Activated naive CD8-positive, alpha-beta T cell treated with anti-CD3 and anti-CD28 coated beads for 36 hours (primary cell): Measurements from ENCODE around the gene SCIMP. TPM values are rescaled to one million over a fixed set of nuclear protein-coding genes. Genes with fewer than 3 reads are reported as not detected.
A peak's percentile ranks its signal among the peaks of the same experiment; 100 is the strongest.
"Not testable (repeated sequence)": the region's sequence is repeated elsewhere in the genome, so short reads cannot be mapped to it uniquely, and the experiment has no call there.

Experiments used
- DNase-seq: peaks from one replicate; pipeline ENCODE4 v3.0.0; 2021
- H3K27ac Mint-ChIP-seq: one replicate; pipeline ENCODE4 v1.8.0; 2022; ENCODE audit warnings: mild to moderate bottlenecking, moderate library complexity, mixed read lengths
- H3K27me3 Mint-ChIP-seq: one replicate; pipeline ENCODE4 v1.8.0; 2022; ENCODE audit warnings: mild to moderate bottlenecking, mixed read lengths
- H3K36me3 Mint-ChIP-seq: one replicate; pipeline ENCODE4 v1.8.0; 2021; ENCODE audit warnings: mild to moderate bottlenecking, mixed read lengths
- H3K4me1 Mint-ChIP-seq: one replicate; pipeline ENCODE4 v1.8.0; 2021; ENCODE audit warnings: mixed read lengths
- H3K4me3 Mint-ChIP-seq: one replicate; pipeline ENCODE4 v1.8.0; 2022; ENCODE audit warnings: mild to moderate bottlenecking, moderate library complexity, mixed read lengths
- H3K9me3 Mint-ChIP-seq: one replicate; pipeline ENCODE4 v1.8.0; 2022; ENCODE audit warnings: mixed read lengths
- total RNA-seq, 2 experiments: library from RNA; stranded (reverse); gene quantifications; one replicate each; pipeline ENCODE4 v1.2.3, GENCODE V29; 2021

Gene SCIMP
- total RNA-seq, 2 experiments from 2014 or later: not detected

DNA sequence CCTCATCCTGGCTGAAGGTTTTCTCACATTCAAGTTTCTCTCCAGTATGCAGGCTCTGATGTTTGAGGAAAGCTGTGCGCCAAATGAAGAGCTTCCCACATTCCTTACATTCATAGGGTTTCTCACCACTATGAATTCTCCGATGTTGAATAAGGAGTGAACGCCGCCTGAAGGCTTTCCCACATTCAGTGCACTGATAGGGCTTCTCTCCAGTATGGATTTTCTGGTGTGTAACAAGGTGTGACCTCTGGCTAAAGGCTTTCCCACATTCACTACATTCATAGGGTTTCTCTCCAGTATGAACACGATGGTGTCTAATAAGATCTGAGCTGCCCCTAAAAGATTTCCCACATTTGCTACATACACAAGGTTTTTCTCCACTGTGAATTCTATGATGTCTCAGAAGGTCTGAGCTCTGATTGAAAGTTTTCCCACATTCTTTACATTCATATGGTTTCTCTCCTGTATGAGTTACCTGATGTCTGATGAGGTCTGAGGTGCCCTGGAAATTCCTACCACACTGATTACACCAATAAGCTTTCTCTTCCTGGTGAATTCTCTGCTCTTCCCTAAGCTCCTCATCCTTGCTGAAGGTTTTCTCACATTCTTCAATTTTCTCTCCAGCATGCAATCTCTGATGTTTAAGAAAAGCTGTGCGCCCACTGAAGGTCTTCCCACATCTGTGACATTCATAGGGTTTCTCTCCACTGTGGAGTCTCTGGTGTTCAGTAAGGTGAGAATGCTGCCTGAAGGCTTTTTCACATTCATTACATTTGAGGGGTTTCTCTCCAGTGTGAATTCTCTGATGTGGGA, 51.9 kb downstream of the SCIMP start:
- Mint-ChIP-seq H3K27me3 (no peaks in the 10 kb centered on the region), H3K27ac (peak overlapping the region; percentile 35), H3K9me3 (peaks cover 68% of the 10 kb centered on the region), H3K36me3 (peaks cover 83% of the 10 kb centered on the region), H3K4me3 (no peak overlapping the region), H3K4me1 (no peaks in the 10 kb centered on the region)
- no peak for DNase-seq

DNA sequence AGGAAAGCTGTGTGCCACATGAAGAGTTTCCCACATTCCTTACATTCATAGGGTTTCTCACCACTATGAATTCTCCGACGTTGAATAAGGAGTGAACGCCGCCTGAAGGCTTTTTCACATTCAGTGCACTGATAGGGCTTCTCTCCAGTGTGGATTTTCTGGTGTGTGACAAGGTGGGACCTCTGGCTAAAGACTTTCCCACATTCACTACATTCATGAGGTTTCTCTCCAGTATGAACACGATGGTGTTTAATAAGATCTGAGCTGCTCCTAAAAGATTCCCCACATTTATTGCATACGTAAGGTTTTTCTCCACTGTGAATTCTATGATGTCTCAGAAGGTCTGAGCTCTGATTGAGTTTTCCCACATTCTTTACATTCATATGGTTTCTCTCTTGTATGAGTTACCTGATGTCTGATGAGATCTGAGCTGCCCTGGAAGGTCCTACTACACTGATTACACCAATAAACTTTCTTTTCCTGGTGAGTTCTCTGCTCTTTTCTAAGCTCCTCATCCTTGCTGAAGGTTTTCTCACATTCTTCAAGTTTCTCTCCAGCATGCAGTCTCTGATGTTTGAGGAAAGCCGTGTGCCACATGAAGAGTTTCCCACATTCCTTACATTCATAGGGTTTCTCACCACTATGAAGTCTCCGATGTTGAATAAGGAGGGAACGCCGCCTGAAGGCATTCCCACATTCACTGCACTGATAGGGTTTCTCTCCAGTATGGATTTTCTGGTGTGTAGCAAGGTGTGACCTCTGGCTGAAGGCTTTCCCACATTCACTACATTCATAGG, 53.0 kb downstream of the SCIMP start:
- DNase-seq: no peak
- no peak overlapping the region for H3K4me3 Mint-ChIP-seq
- H3K9me3 Mint-ChIP-seq: peaks cover 61% of the 10 kb centered on the region
- H3K4me1 Mint-ChIP-seq: no peaks in the 10 kb centered on the region
- H3K36me3 Mint-ChIP-seq: peaks cover 82% of the 10 kb centered on the region
- H3K27me3 Mint-ChIP-seq: no peaks in the 10 kb centered on the region
- peak overlapping the region; percentile 51 for H3K27ac Mint-ChIP-seq

DNA sequence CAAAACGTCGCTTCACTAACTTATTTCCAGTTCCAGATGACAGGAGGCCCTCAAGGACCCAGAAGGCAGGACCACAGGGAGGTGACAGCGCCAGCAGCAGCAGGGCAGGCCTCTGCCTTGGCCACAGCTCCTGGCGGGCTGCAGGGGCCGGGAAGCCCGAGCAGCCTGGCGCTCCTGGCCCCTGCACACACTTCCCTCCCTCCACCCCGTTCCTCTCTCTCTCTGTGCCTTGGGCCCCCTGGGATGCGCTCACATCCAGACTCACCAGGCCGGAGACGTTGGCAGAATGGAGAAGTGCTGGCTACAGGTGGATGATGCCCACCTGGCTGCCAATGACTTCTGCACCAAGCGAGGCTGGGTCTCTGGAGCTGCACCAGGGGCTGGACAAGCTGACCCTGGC, 55.7 kb downstream of the SCIMP start:
- Mint-ChIP-seq H3K4me1 (no peaks in the 10 kb centered on the region), H3K27ac (no peak overlapping the region), H3K4me3 (no peak overlapping the region), H3K27me3 (no peaks in the 10 kb centered on the region), H3K36me3 (peaks cover 77% of the 10 kb centered on the region), H3K9me3 (peaks cover 53% of the 10 kb centered on the region)
- no peak for DNase-seq

DNA sequence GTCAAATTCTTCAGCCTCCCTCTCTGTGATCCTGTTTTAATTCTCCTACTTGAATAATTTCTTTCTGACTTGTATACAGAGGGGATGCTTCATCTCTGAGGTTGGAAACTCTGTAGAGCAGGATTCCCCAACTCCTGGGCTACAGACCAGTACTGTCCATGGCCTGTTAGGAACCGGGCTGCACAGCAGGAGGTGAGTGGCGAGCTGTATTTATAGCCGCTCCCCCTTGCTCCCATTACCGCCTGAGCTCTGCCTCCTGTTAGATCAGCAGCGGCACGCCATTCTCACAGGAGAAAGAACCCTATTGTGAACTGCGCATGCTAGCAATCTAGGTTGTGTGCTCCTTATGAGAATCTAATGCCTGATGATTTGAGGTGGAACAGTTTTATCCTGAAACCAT, 59.6 kb downstream of the SCIMP start:
- DNase-seq, H3K27me3 Mint-ChIP-seq, H3K4me1 Mint-ChIP-seq, H3K27ac Mint-ChIP-seq, H3K4me3 Mint-ChIP-seq: not testable (repeated sequence)
- Mint-ChIP-seq H3K36me3 (peaks cover 47% of the 10 kb centered on the region), H3K9me3 (peaks cover 33% of the 10 kb centered on the region)

DNA sequence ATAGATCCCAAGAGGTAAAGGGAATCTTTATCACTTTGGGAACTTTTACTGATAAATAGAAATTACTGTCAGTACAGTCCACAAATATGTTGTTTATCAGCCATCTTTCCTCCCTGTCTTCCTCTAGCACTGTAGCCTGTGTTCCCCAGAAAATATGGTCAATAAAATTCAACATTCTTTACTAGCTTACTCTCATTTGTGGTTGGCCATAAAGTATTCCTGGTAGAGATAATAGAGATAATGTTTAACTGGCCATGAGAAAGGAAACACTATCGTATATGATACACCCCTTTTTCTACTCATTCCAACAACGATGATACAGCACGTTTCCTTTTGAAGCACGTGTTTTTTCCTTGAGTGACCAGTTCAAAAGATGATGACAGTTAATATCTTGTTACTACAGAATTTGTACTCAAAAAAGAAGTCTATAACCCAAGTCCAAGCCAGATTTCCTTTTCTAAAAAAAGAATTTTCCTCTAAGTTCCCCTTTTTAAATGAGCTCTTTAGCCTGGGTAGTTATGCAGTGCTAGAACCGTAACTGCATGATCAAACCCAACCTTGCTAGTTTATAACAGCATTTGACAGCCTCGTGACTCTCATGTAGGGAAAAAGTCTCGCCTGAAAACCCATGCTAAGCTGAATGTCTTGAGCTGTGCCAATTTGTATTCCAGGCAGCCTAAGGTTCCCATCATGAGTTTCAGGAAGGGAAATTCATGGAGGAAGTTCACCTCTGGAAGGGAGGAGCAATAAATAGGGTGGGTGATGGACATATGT, 68.7 kb downstream of the SCIMP start:
- H3K27ac Mint-ChIP-seq, H3K36me3 Mint-ChIP-seq, DNase-seq, H3K9me3 Mint-ChIP-seq, H3K4me1 Mint-ChIP-seq, H3K4me3 Mint-ChIP-seq: not testable (repeated sequence)
- H3K27me3 Mint-ChIP-seq: peaks cover 18% of the 10 kb centered on the region

DNA sequence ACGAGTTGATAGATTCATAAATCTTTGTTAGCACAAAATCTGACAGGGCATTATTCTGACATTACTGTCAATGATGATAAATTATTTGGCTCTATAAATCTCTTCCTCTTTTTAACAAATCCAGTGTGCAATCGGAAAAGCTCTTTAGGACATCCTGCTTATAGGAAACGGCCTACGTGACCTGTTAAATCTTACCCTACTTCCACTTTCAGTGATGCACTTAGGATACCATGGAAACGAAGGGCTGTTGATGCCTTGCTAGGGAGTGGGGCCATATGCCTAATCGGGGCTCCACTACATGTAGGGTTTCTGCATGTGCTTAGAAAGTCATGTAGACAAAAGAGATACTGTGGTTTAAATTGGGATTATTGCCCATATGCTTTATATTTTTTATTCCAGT, 70.2 kb downstream of the SCIMP start:
- peaks cover 18% of the 10 kb centered on the region for H3K27me3 Mint-ChIP-seq
- H3K9me3 Mint-ChIP-seq: no peaks in the 10 kb centered on the region
- DNase-seq: no peak
- H3K4me3 Mint-ChIP-seq: no peak overlapping the region
- no peaks in the 10 kb centered on the region for H3K36me3 Mint-ChIP-seq
- no peak overlapping the region for H3K27ac Mint-ChIP-seq
- no peaks in the 10 kb centered on the region for H3K4me1 Mint-ChIP-seq

DNA sequence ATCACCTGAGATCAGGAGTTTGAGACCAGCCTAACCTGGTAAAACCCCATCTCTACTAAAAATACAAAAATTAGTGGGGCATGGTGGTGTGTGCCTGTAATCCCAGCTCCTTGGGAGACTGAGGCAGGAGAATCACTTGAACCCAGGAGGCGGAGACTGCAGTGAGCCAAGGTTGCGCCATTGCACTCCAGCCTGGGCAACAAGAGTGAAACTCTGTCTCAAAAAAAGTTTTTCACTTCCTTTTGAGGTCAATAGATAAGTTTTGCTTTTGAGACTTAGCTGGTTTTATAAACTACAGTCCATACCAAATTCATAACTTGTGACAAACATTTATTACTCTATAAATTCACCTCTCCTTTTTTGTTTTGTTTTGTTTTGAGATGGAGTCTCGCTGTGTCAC, 72.9 kb downstream of the SCIMP start:
- not testable (repeated sequence) for H3K27ac Mint-ChIP-seq, H3K36me3 Mint-ChIP-seq, H3K4me3 Mint-ChIP-seq, H3K4me1 Mint-ChIP-seq, DNase-seq, H3K9me3 Mint-ChIP-seq
- H3K27me3 Mint-ChIP-seq: peaks cover 24% of the 10 kb centered on the region

DNA sequence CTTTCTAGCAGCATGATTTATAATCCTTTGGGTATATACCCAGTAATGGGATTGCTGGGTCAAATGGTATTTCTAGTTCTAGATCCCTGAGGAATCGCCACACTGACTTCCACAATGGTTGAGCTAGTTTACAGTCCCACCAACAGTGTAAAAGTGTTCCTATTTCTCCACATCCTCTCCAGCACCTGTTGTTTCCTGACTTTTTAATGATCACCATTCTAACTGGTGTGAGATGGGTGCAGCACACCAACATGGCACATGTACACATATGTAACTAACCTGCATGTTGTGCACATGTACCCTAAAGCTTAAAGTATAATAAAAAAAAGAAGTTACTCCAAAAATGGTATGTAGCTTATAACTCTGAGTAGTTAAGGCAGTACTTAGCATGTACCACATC, 74.0 kb downstream of the SCIMP start:
- H3K27ac Mint-ChIP-seq, DNase-seq, H3K4me1 Mint-ChIP-seq, H3K9me3 Mint-ChIP-seq, H3K36me3 Mint-ChIP-seq, H3K4me3 Mint-ChIP-seq: not testable (repeated sequence)
- peaks cover 23% of the 10 kb centered on the region for H3K27me3 Mint-ChIP-seq

Other genes with a start within 250 kb of the SCIMP start
- 100 to 1,000 TPM; 107 to 108 TPM for gene CAMTA2, start 247.2 kb downstream of the SCIMP start, total RNA-seq
- under 1 TPM; 0.29 to 0.36 TPM for gene INCA1, start 237.3 kb downstream of the SCIMP start, total RNA-seq
- 10 to 100 TPM; 49.9 to 51.1 TPM for gene KIF1C, start 236.9 kb downstream of the SCIMP start, total RNA-seq
- not detected for gene SLC52A1, start 199.4 kb downstream of the SCIMP start, total RNA-seq
- 1 to 10 TPM; 2.3 to 2.4 TPM for gene ZFP3, start 156.4 kb downstream of the SCIMP start, total RNA-seq
- 10 to 100 TPM; 24.0 to 27.5 TPM for gene ZNF232, start 123.0 kb downstream of the SCIMP start, total RNA-seq
- gene USP6, start 118.8 kb downstream of the SCIMP start, total RNA-seq: under 1 TPM; 0.04 to 0.10 TPM
- 1 to 10 TPM; 6.8 to 7.7 TPM for gene ZNF594, start 43.0 kb downstream of the SCIMP start, total RNA-seq
- 10 to 100 TPM; 58.4 to 61.1 TPM for gene RABEP1, start 47.4 kb upstream of the SCIMP start, total RNA-seq
- gene NUP88, start 184.8 kb upstream of the SCIMP start, total RNA-seq: 100 to 1,000 TPM; 144 to 160 TPM
- gene RPAIN, start 185.3 kb upstream of the SCIMP start, total RNA-seq: 10 to 100 TPM; 58.3 to 59.4 TPM
- gene C1QBP, start 204.3 kb upstream of the SCIMP start, total RNA-seq: 100 to 1,000 TPM; 586 to 607 TPM
- 10 to 100 TPM; 49.7 to 49.9 TPM for gene DHX33, start 234.1 kb upstream of the SCIMP start, total RNA-seq